ENCODE results near the gene COPE.

Gene COPE

DNA sequence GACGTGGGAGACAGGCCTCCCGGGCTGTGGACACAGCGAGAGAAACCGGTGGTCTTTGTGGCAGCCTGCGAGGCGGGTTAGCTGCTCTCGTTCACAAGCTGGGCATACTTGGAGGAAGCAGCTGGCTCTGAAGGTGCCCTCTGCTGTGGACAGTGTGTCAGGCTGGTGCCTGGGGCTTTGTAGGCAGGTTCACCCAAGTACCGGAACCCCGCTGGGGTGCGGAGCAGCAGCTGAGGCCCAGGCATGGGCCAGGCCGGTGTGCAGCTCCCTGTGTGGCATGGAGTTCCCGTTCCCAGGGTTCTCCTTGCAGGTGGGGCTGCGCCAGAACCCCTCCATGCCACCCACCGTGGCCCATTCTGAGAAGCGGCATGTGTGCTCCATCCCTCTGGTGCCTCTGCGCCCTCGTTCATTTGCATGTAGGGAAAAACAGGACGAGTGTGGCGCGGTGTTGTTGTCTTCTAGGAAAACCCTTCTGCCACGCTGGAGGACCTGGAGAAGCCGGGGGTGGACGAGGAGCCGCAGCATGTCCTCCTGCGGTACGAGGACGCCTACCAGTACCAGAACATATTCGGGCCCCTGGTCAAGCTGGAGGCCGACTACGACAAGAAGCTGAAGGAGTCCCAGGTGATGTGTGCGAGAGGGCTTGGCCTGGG is 67.4 kb downstream of the COPE start:
- no peak for DNase-seq (ENCODE audit: low spot score)

- no peak for DNase-seq (ENCODE audit: low spot score)
These were observed 68.5 kb downstream of the COPE start for GRCh38 chr19:18850471-18851375.

DNA sequence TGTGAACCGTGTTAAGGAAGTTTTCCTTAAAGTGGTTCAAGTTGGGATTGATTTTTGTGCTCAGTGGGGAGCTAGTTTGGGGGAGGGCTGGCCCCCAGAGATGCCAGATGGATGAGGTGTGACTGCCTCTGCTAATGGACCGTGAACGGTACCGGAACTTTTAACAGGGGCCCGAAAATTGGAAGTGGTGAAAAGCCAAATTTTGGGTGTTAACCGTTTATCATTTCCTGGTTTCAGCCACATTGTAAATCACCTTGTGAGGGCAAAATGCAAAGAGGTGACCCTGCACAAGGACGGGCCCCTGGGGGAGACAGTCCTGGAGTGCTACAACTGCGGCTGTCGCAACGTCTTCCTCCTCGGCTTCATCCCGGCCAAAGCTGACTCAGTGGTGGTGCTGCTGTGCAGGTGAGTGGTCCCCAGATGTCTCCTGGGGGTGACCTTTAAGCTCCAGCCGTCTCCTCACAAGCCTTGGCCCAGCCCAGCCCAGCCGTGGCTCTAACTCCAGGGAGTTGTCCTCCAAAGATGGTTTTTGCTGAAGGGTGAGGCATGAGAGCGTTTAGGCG is 69.3 kb downstream of the COPE start:
- no peak for DNase-seq (ENCODE audit: low spot score)

Data from putamen (tissue), 1 donor.